HG03066 (cell line): ENCODE results near the gene MKLN1.
A peak's percentile ranks its signal among the peaks of the same experiment; 100 is the strongest.
"Not testable (repeated sequence)": the region's sequence is repeated elsewhere in the genome, so short reads cannot be mapped to it uniquely, and the experiment has no call there.

Experiments
- ATAC-seq: cut with Tn5 transposase; IDR thresholded peaks from one replicate; pipeline ENCODE4 v1.9.1; 2021; ENCODE audit warnings: low read depth; ENCODE audit not compliant: unreplicated experiment

Gene MKLN1

DNA sequence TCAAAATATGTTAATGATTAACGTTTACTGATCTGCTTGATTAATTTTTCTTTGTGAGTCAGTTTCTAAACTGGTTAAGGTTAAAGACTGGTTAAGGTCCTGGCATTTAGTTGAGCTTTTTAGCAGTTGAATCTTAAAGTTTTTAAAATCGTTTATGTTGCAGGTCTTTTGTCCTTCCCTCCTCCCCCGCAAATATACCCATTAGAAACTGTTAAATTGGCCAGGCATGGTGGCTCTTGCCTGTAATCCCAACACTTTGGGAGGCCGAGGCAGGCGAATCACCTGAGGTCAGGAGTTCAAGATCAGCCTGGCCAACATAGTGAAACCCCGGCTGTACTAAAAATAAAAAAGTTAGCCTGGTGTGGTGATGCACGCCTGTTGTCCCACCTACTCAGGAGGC is 127.9 kb downstream of the MKLN1 start:
- ATAC-seq = no peak

DNA sequence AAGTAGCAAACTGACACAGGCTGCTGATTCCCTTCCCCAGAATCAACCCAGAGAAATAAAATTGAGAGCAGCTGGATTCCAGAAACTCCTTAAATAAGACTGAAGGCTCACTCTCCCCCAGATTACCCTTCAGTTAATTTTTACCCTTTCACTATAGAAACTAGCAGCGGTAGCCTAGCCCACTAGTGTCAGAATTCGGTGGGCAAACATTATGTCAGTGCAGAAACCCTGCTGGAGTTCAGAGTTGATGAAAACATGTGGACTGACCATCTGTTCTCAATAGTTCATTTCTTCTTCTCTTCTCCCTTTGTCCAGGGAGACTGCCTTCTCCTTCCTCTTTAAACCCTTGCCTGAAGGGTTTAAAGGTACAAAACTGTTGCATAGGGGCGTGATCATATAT is 128.7 kb downstream of the MKLN1 start:
- ATAC-seq = no peak

DNA sequence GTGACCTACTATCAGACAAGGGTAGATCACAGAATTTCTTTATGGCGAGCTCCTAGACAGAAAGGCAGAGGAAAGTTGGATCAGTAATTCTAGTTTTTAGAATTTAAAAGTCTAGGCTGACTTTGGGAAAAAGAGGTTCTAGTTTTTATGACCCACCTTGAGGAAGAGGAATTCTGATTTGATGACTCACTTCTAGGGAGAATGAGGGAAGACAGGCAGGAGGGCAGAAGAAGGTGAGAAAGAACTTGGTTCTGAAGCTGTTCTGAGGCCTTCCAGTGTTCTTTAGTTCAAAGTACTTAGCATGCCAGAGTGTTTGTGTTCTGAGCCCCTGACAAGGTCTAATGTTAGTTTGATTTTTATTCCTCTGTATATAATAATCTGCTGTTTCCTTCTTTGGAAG is 131.6 kb downstream of the MKLN1 start:
- no peak for ATAC-seq

DNA sequence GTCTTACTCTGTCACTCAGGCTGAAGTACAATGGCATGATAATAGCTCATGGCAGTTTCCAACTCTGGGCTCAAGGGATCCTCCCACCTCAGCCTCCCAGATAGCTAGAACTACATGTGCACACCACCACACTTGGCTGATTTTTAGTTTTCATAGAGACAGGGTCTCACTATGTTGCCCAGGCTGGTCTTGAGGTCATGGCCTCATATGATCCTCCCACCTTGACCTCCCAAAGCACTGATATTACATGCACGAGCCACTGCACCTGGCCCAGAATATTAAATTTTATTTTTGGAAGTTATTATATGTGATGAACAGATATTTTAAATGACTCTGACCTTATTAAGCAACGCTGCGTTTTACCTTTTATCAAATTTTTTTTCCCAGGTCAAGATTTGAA is 134.4 kb downstream of the MKLN1 start:
- ATAC-seq = no peak

DNA sequence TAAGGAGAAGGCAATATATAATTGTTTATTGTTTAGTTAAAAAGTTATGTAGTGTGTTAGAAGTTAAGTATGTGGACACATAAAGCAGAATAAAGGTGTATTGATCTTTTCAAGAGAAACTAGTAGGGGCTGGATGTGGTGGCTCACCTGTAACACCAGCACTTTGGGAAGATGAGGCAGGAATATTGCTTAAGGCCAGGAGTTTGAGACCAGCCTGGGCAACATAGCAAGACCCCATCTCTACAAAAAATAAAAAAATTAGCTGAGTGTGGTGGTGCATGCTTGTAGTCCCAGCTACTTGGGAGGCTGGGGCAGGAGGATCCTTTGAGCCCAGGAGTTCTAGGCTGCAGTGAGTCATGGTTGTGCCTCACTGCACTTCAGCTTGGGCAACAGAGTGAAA is 135.0 kb downstream of the MKLN1 start:
- ATAC-seq = not testable (repeated sequence)

DNA sequence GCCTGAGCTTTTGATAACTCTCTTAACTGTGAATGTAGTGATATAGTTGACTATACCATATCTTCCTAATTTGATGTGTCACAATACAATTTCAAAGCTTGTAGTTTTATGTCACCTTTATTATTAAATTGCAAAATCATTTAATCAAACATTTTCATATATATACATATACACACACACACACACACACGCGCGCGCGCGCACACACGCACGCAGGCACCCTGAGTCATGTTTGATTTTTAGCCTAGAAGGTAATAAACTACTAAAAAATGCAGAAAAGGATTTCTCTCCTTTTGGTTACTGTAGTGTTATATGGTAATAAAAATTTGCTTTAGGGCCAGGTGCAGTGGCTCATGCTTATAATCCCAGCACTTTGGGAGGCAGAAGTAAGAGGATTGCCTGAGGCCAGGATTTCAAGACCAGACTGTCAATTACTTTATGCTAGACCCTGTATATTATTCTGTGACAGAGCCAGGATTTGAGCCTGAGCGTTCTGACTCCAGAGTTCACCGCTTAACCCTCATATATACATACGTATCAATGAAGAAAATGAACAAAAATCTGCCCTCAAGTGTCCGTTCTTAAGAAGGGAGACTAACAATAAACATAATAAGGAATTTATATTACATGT is 139.2 kb downstream of the MKLN1 start:
- ATAC-seq = no peak

DNA sequence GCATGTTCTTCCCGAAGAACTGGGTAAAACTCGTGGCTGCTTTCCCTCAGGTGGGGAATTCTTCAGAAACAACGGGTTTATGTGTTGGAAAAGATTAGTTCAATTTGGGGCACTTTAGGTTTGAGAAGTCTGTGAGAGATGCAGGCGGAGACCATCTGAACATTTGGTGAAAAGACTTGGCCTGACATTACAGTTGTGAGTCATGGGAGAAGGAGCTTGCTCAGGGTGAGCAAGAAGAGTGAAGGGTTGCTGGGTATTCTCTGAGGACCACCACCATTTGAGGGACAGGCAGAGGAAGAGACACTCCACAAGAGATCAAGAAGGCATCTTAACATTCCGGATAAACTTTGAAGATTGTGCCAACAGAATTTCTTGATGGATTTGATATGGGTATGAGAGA is 140.1 kb downstream of the MKLN1 start:
- no peak for ATAC-seq

DNA sequence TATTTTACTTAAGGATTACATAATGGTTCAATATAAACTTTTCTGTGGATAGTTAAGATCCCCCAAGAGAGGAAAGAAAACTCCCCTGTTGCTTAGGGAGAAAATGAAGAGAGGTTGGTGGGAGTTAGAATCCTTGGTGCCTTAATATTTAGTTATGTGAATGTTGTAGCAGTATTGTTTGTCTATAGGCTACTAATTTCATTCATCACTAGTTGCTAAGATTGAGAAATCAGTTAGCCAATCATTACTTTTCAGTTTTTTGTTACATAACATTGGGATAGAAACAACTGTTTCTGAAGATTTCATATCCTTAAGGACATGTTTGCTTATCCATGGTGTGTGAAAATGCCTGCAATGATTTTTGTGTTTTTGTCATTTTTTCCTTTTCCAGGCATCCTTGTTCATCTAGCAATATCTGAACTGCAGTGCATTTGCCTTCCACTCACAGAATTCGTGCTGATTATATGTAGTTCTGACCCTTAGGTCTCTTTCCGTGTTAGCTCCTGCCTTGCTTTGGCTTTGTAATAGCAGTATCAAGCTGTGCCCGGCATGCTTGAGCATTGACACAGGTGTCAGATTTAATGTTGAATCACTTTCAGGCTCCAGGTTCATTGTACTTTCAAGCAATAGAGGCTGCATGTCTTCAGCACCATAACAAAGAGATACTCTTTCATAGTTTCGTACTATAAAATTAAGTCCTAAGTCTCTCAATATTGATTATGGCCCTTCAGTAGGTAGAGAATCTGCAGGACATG is 143.8 kb downstream of the MKLN1 start:
- no peak for ATAC-seq

DNA sequence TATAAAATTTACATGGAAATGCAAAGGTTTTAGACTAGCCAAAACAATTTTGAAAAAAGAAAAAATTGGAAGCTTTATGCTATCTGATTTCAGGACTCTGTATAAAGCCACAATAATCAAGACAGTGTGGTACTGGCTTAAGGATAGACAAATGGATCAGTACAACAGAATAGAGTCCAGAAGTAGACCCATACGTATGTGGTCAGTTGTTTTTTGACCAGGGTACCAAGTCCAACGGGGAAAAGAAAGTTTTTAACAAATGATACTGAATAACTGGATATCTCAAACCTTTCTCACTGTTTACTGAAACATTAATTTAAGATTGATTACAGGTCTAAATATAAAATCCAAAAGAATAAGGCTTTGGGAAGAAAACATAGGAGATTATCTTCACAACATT is 149.1 kb downstream of the MKLN1 start:
- no peak for ATAC-seq

DNA sequence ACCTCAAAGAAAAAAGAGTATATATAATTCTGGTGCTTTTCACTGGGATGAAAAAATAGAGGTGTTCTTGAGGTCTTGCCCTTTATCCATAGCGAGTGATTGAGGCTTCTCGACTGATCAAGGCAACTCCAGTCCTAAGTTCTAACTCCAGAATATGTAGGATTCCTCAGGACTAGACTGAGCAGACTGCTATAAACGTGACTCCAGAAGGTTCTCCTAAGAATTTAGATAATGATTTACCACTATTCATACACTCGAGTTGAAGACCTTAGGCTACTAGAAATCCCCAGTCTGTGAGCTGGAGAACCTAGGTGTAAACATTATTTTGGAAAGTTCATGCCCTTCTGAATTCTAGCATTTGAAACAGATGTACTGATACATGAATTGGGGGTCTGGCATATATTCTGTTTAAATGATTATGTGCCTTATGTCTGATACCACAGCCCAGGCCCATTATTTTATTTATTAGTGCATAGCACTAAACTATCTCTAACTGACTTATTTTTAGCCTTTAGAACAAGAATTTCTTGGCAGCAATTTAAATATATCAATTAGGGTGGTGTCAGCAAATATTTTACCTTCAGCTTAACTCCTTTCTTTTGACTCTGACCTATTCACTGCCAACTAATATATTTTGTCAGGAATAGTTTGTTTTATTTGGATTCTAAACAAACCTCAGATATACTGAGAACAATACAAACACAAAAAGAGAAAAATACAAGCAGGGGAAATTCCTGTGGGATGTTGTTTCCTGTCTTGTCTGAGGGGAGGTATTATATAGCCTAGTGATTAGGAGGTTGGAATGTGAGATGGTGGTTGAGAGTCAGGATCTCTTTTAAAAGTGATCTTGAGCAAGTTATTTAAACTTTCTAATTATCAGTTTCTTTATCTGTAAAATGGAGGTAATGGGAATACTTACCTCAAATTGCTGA is 153.0 kb downstream of the MKLN1 start:
- ATAC-seq = no peak

DNA sequence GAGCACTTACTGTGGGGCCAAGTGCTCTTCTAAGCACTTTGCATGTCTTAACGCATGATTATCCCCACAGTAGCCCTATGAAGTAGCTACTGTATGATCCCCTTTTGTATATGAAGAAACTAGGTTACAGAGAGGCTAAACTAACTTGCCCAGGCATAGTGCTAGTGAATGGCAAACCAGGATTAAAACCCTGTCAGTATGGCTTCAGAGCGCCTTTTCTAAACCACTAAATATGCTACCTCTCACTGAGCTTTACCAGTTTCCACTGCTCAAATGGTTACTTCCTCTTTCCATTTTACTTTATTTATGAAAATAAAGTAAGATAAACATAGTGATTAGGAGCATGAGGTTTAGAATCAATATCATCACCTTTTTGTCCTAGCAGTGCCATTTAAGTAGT is 155.1 kb downstream of the MKLN1 start:
- peak; percentile 63 for ATAC-seq

DNA sequence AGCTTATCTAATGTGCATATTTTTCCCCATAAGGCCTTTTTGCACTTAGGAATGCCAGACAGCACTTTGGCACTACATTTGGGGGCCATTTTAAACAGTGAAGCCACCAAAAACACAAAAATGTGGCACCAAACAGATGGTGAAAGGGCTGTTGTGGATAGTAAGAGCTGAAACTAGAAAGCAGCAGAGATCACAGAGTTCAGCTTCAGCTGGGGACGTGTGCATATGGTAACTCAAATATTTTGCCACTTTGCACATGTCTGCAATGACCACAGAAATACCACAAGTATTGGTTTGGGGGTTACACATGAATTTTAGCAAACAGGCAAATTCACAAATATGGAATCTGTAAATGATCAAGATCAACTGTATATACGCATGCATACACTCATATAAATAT is 155.9 kb downstream of the MKLN1 start:
- peak; percentile 50 for ATAC-seq

DNA sequence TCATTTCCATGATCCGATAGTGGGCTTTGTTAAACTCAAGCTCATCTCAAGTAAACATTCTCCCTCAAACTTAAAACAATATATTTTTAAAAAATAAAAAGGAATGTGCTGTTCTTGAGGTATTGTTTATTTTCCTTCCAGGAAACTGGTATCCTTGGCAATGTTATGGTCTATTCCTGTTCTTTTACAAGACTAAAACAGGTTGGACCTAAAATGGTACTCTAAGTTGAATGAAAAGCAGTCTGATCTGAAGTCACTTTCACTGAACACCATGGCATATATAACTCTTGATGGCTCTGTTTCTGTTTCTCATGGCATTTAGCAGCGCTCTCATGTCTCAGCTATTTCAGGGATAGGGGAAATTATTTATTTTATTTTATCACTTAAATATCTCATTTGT is 158.7 kb downstream of the MKLN1 start:
- no peak for ATAC-seq

DNA sequence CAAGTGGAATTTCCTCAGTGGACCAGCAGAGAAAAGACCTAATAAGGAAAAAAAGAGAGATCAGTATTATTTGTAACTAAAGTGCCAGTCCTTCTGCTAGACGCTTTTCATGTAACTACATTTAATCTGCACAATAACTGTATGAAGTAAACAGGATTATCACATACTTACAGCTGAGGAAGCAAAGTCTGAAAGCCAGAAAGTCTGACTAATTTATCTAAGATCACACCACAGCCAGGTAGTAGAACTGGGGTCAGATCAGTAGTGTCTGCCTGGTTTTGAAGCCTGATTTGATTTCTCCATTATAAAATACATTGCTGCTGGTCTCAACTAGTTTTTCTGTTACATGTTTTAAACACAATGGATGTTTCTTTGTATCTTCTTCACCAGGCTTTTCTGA is 159.5 kb downstream of the MKLN1 start:
- no peak for ATAC-seq

DNA sequence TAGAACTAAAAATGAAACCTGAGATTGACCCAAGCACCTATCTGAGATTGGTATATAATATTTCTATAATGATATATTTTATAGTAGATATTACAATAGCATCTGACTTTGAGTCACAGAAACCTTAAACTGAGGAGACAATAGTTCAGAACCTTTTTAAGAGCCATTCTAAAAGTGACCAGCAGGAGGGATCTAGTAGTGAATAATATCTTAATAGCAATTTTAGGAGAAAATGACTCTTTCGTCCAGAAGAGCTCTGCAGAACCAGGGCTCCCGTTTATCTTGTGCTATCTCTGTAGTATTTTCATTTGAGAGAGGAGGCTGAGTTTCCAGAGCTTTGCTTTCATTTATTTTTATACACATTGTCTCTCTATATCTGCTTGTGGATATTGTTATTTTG is 160.7 kb downstream of the MKLN1 start:
- ATAC-seq = no peak

DNA sequence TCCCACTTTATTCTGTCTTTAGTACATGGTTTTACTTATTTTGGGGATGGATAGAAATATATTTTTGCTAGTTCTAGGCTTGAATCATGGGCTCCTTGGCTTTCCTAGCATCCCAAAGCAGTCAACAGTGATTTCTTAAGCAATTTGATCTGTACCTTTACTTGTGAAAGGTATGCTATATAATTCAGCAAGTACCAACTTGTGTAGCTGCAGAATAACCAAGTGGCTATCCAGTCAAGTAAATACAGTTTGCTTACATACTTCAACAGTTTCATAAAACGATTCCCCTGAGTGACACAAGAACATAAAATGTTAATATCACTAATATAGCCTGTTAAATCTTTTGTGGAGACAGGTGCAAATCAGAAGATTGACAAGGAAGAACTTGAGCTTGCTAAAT is 161.5 kb downstream of the MKLN1 start:
- no peak for ATAC-seq

DNA sequence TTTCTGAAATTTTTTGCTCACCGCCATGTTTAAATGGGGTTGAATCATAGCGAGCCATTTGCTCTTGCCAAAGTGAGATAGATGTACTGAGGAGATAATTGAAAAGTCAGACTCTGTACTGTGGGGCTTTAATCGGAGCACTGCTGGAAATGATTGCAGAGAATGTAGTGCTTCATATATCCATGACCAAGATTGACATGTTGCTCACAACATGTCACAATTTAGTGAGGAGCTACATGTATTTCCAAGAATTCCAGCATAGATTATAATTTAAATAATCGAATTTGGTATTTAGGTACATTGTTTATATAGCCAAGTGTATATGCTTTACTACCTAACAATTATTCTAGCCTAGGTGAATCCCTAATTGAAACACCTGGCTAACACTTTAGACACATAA is 162.2 kb downstream of the MKLN1 start:
- no peak for ATAC-seq

DNA sequence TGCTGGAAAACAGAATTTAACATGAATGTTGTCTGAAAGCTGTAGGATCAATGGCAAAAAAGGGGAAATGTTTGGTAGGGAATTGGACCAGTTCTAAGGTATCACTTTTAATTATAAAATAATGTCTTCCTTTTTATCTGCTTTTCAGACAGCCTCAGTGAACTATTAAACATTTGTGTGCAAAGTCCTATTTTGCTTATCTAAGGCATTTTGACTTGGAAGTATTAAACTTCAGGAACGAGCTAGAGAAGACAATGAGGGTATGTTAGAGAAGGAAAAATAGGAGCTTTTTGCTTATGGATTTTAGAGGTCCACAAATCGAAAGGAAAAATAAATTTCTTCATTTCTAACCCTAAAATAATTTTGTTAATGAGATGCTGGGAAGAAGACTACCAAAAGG is 165.4 kb downstream of the MKLN1 start:
- no peak for ATAC-seq

DNA sequence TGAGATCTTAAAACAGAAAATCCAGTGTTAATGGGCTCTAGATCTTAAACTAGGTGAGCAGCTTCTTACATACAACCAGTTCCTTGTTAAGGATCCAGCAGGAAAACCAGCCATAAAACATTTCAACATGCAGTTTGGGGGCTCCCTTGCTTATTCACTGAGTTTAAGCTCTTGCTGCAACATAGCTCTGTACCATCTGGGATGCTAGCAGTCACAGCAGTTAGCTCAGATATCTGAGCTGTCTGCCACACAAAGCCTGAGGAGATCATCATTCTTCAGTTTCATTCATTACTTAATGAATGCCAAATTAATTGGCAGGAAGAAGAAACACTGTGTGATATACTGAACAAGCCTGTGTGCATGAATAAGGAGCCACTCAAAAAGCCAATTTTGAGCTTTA is 165.9 kb downstream of the MKLN1 start:
- ATAC-seq = no peak

DNA sequence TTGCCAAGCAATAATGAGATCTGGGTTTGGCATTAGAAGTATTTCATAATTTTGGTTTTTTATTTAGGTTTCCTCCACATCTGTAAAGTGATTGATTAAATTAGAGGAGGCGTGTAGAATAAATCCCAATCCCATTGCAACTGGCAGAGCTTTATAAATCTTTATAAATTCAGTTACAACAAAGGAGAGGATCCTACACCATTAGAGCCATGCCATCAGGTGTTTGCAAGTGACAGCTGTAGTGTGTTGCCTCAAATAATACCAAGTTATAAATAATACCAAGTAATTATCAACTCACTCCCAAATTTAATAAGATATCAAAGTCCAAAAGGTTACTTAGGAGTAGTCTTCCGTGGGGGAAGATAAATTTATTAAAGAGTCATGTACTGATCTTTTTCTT is 166.5 kb downstream of the MKLN1 start:
- no peak for ATAC-seq

DNA sequence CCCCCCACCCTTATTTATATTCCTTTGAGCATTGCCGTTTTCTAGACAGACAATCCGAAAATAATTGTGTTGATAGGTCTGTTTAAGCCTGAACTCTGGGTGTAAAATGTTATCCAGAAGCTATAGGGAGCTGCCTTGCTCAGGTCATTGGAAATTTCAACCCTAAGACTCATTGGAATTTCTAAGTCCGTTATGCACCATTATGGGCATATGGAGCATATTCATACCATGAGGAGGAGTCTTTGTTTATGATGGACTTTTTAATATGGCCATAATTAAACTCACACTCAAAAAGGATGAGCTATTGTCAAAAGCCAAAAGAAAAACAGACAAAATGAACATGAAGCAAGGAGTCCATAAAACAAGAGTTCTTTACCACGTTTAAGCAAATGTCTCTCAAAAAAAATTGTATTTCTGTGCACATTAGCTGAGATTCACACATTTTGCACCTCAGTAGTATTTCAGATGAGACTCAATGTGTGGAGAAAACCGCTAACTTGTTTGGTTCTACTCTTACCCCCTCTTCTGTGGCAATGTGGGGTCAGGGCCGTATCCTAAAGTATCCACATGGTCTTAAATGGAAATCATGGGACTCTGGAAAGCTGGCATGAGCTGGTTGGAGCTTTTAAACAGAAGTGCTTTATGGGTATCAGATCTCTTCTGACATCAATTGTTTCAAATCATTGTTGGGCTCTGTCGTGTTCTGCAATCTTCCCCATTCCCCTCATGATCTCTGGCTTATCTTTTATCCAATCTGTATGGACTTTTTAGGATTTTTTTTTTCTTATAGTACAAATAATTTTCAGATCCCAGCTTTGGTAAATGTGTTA is 168.2 kb downstream of the MKLN1 start:
- ATAC-seq = no peak
